GM04504 (cell line): ENCODE results near the gene PCBP3.
"Not testable (repeated sequence)": the region's sequence is repeated elsewhere in the genome, so short reads cannot be mapped to it uniquely, and the experiment has no call there.

Experiments
- DNase-seq: peaks from one replicate; pipeline ENCODE4 v3.0.0-alpha.2; 2012; ENCODE audit warnings: low read depth

PCBP3 gene

GRCh38 chr21:45613396-45613795 lies 30.1 kb upstream of the PCBP3 start:
- DNase-seq, result no peak

GRCh38 chr21:45613881-45614280 lies 29.6 kb upstream of the PCBP3 start:
- no peak for DNase-seq

GRCh38 chr21:45615145-45615711 lies 28.3 kb upstream of the PCBP3 start:
- DNase-seq, result no peak

GRCh38 chr21:45617021-45617921 lies 26.3 kb upstream of the PCBP3 start:
- DNase-seq, result no peak

- peak; percentile 56 for DNase-seq
Observed at GRCh38 chr21:45618287-45618686, 25.2 kb upstream of the PCBP3 start.

- no peak for DNase-seq
Observed at GRCh38 chr21:45618846-45619485, 24.6 kb upstream of the PCBP3 start.

GRCh38 chr21:45620201-45620923 lies 23.2 kb upstream of the PCBP3 start:
- DNase-seq, result no peak

- not testable (repeated sequence) for DNase-seq
Observed at GRCh38 chr21:45621435-45622331, 21.8 kb upstream of the PCBP3 start.

GRCh38 chr21:45622416-45623097 lies 21.0 kb upstream of the PCBP3 start:
- DNase-seq, result no peak

GRCh38 chr21:45623436-45623835 lies 20.1 kb upstream of the PCBP3 start:
- DNase-seq, result no peak

- DNase-seq, result not testable (repeated sequence)
Observed at GRCh38 chr21:45626127-45626526, 17.4 kb upstream of the PCBP3 start.

- DNase-seq, result no peak
Observed at GRCh38 chr21:45629046-45629981, 14.2 kb upstream of the PCBP3 start.

GRCh38 chr21:45630066-45630694 lies 13.3 kb upstream of the PCBP3 start:
- no peak for DNase-seq

GRCh38 chr21:45630876-45631275 lies 12.6 kb upstream of the PCBP3 start:
- no peak for DNase-seq

- no peak for DNase-seq
Observed at GRCh38 chr21:45631540-45631939, 12.0 kb upstream of the PCBP3 start.

- no peak for DNase-seq
Observed at GRCh38 chr21:45632160-45632559, 11.4 kb upstream of the PCBP3 start.

GRCh38 chr21:45632637-45633251 lies 10.8 kb upstream of the PCBP3 start:
- no peak for DNase-seq

GRCh38 chr21:45634511-45635183 lies 8.9 kb upstream of the PCBP3 start:
- no peak for DNase-seq
